Medulla oblongata (tissue), 1 donor: Measurements from ENCODE around the gene PIK3R6.
A peak's percentile ranks its signal among the peaks of the same experiment; 100 is the strongest.
"Not testable (repeated sequence)": the region's sequence is repeated elsewhere in the genome, so short reads cannot be mapped to it uniquely, and the experiment has no call there.

Experiments
- DNase-seq: peaks from one replicate; pipeline ENCODE4 v3.0.0-alpha.2; 2015; ENCODE audit errors: extremely low spot score

The PIK3R6 gene

GRCh38 chr17:8828517-8828875, 39.0 kb downstream of the PIK3R6 start:
- no peak for DNase-seq

DNA sequence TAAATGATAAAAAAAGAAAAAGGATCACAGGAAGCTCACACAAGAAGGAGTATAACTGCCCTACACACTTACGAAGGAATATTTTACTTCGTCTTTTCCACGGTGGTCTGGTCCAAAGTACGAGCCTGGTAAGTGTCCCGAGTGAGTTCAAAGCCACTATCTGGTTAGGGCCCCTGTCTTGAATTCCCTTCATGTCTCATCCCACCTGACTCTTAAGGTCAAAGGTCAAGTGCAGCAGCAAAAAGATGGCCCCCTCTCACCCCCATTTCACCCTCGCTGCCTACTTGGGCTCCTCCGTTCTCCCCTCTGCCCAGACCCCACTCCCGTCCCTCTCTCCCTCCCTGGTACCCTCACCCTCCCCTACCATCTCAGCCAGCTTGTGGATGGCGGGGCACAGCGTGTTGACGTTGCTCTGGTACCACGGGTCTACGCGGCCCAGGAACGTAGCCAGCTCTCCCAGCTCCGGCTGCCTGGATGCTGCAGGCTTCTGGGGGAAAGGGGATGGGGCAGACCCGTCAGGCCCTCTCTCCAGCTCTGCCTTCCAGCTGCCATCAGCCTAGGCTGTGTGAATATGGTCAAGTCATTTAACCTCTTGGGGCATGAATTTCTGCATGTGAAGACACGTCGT, 40.6 kb downstream of the PIK3R6 start:
- DNase-seq = no peak

- DNase-seq = no peak
These were observed 41.7 kb downstream of the PIK3R6 start for GRCh38 chr17:8825802-8826201.

- DNase-seq = no peak
These were observed 44.2 kb downstream of the PIK3R6 start for GRCh38 chr17:8823279-8823678.

DNA sequence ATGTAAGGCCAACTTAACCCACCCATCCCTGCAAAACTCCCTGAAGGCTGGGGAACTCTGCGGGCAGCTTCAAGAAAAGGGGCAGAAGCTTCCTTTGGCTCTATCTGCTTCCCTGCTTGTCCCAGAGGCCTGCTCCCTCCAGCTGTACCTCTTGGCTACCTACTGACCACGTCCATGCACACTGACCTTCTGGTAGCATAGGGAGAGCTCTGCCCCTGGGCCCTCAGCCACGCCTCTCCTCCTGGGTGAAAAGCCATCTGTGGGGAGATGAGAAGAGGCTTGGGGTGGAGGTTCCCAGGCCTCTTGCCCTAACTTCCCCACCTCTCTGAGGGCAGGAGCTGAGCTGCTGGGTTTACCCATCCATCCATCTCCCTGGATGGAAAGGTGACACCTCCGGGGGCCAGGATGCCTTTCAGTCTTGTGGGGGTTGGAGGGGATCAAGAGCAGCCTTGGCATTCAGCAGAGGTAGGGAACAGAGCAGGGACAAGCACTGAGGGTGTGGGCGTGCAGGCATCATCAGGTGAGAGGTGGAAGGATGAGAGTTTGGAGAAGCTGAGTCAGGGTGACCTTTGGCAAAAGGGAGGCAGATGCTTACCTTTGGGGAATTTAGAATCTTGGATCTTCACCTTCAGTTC, 45.0 kb downstream of the PIK3R6 start:
- DNase-seq = no peak

DNA sequence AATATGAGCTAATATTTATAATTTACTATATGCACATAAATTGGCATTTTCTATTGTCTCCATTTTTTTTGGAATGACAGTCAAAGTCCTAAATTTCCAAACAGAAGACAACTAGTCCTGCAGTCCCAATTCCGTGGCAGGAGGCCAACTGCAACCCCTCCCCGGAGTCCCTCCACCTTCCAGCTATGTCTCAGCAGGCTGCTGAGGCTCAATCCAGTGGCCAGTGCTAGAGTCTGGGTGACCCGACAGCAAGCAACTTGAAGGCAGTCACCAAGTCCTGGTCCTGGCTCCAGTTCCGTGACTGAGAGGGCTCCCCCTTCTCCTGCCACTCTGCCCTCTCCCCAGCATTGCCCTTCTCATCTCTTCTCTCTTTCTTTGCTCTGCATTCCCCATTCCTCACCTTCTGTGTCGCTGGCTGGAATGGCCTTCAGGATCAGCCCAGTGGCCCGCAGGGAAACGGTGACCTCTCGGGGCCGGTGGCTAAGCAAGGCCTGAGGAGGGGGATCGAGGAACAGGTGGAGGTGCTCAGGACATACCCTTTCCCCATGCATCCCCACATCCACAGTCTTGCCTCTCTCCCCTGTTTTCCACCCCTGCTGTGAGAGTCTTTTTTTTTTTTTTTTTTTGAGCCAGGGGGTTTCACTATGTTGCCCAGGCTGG, 45.9 kb downstream of the PIK3R6 start:
- no peak for DNase-seq

DNA sequence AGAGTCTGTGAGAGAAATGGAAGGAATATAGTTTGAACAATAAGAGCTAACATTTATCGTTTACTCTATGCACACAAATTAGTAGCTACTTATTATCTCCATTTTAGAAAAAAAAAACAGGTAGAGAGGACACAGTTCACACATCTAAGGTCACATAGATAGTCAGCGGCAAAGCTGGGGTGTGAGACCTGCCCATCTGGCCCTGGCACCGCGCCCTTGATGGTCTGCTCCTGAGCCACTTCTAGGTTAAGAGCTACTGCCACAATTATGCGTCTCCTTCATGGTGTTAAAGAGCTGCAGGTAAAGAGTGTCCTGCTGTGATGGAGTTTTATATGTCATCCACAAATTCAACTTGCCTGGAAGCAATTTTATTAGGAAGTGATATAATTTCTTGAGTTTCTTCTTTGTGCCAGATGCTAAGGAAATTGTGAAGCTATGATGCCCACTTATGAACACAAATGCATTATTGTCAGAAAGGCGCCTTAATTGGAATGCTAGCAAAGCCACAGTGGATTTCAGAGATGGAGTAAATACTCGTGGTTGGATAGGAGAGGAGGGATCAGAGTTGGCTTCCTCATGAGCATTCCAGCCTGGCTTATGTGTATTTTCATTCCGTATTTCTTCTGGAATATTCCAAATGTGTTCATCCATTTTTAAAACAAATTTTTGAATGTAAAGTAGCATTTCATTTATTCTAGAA, 47.0 kb downstream of the PIK3R6 start:
- no peak for DNase-seq

- no peak for DNase-seq
These were observed 48.7 kb downstream of the PIK3R6 start for GRCh38 chr17:8818654-8819330.

DNA sequence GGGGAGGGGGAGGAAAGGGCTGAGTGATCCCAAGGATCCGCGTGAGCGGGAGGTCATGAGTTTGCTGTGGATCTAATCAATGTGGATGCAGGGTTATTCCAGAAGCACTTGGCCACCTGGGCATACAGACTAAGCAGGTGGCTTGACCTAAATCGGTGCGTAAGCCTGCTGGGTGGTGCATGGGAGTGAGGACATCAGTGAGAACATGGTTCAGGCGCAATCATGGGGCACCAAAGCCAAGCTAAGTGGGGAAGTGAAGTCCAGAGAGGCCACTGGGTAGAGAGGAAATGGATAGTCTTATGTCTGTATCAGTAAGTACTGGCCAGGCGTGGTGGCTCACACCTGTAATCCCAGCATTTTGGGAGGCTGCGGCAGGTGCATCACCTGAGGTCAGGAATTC, 49.4 kb downstream of the PIK3R6 start:
- DNase-seq = no peak

DNA sequence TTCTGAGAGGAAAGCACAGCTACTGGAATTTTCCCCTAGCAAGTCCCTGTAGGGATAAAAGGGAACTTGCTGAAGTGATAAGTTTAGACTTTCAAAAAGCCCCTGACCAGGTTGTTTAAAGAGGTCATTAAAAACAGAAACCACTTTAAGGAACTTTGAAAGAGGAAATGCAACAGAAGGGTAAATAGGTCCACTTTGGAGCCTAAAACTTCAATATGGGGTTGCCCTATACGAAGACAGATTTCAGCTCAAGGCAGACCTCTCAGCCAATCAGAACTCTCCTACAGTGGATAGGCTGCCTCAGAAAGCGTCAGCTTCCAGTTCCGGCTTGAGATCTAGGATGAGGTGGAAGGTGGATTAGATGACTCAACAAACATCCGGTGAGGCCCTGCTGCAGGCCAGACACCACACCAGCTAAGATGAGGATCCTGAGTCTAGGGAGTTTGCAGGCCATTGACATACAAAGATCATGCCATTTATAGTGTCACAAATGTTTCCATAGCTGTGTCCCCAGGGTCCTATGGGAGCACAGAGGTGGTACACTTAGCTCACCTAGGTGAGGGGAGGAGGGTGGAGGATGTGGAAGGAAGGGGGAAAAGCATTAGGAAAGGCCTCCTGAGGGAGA, 60.4 kb downstream of the PIK3R6 start:
- peak; percentile 71 for DNase-seq

- no peak for DNase-seq
These were observed 61.1 kb downstream of the PIK3R6 start for GRCh38 chr17:8806253-8806925.

DNA sequence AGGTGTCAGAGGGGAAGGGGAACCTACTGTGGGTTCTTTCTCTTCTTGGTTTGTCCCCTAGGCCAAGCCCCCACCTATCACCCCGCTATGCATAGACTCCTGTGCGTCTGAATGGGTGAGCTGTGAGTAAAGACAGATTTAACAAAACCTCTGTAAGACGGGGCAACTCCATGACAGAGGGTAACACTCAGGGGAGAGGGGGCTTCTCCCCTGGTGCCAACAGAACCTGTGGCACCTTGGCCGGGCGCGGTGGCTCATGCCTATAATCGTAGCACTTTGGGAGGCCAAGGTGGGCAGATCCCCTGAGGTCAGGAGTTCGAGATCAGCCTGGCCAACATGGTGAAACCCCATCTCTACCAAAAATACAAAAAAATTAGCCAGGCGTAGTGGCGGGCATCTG, 62.1 kb downstream of the PIK3R6 start:
- not testable (repeated sequence) for DNase-seq

GRCh38 chr17:8803531-8804420, 63.7 kb downstream of the PIK3R6 start:
- DNase-seq = no peak

- no peak for DNase-seq
These were observed 66.2 kb downstream of the PIK3R6 start for GRCh38 chr17:8801135-8801840.

DNA sequence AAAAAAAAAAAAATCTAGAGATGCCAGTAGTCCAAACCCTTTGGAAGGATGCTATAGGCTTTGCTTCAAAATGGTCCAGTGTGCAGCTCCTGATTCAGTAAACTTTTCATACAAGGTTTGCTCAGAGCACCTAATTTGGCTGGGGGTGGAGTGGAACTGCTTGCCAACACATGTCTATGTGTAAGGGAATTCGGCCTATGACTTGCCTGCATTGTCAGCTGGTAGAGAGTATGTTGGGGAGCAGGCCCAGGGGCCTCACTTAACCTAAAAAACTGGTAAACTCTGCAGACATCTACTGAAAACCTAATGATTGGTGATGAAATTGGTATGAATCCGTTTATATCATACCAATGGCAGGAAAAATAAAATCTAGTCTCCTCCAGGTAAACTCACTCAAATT, 66.8 kb downstream of the PIK3R6 start:
- no peak for DNase-seq

- DNase-seq = no peak
These were observed 67.8 kb downstream of the PIK3R6 start for GRCh38 chr17:8799570-8800212.

DNA sequence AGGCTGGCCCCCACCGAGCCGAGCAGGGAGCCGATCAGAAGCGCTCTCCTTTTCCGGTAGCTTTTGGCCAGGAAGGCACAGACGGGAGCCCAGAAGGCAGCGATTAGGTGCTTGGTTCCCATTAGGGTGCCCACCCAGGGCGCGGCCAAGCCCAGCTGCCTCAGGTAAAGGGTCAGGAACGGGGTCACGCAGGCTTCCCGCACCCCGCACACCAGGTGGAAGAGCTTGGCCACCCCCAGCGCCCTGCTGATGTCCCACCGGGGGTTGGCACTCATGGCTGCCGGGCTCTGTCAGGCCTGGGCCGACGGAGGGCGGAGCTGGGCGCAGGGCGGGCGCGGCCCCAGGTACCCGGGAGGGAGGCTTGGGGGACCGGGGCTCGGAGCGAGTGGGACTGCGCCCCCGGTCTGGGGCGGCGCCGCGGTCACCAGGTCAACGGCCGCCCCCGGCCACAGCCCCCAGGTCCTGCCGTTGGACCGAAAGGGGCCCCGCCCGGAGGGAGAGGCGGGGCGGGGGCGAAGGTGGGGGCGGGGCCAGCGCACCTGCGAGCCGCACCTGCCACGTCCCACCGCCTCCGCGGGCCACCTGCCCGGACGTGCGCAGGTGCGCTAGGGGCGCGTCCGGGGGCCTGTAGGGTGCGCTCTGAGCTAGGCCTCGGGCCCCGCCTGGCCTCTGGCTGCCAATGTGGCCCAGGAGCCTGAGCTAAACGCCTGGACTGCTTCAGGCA, 68.5 kb downstream of the PIK3R6 start, which contains the start of gene MFSD6L:
MFSD6L (minus strand) TSS at position 520 of the 724 bp plus-strand sequence; CDS start at position 275, 245 bp downstream.
- no peak for DNase-seq

DNA sequence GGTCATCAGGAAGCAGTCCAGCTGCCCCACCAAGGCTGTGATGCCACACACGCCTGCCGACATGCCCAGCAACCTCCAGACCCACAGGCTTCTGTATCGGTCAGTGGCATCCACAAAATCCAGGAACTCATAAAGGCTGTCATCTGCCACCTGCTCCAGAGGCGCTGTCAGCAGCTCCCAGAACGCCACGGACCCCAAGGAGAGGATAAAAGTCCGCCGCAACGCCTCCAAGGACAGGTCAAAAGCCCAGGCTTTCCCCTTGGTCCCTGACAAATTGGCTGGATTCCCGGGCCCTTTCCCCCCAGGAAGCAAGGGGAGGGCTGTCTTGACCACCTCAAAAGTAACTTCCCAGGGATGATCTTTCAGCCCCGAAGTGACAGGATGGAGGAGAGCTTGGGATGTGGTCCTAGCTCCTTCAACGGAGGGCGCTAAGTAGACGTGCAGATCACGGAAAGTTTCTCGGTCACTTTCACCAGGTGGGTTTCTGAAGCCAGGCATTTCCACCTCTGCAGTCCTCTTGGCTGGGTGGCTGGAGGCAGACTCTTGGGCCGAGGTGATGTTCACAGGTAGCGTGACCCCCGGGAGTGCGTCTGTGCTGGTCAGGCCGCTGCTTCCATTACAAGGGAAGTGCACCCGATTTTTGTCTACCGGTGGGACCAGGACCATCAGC, 69.2 kb downstream of the PIK3R6 start:
- DNase-seq = no peak
